Stimulated activated CD4-positive, alpha-beta T cell treated with anti-CD3 and anti-CD28 coated beads, Interleukin-12 subunit alpha, Interleukin-12 subunit beta, amount 100 ng/mL, for 24 hours (primary cell): ENCODE data around the gene GNB3.

Experiments
- DNase-seq, 2 experiments: peaks; one replicate each; pipeline ENCODE4 v3.0.0-alpha.2; 2020; ENCODE audit warnings: low read depth in 2 of 2

GNB3 gene

DNA sequence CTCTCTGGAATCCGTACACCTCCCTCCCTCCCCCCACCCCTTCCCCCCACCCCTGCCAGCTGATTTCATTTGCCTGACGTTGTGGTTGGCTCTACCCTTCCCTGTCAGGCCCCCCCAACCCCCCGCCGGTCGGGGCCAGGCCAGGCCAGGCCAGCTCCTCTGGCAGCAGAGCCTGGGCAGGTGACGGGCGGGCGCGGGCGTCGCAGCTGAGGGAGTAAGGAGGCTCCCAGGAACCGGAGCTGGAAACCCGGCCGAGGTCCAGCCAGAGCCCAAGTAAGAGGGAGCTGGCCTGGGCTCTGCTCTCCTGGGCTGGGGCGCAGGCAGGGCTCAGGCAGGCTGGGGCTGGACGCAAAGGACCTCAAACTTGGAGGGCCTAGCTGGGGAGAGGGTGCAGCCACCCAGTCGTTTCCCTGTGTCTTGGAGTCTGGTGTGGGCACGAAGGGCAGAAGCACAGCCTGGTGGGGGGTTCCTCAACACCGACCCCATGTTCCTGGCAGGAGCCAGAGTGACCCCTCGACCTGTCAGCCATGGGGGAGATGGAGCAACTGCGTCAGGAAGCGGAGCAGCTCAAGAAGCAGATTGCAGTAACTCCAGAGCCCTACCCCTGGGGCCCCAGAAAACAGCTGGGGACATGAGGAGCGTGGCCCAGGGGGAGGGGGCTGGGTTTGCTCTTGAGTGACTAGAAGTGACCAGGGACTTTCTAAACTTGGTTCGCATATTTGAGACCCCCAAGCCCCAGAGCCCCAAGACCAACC, at the start of gene GNB3:
Gene GNB3 (plus strand): TSS at position 165 of the 755 bp plus-strand sequence. CDS start 363 bp downstream, at position 528.
- DNase-seq, result no peak

DNA sequence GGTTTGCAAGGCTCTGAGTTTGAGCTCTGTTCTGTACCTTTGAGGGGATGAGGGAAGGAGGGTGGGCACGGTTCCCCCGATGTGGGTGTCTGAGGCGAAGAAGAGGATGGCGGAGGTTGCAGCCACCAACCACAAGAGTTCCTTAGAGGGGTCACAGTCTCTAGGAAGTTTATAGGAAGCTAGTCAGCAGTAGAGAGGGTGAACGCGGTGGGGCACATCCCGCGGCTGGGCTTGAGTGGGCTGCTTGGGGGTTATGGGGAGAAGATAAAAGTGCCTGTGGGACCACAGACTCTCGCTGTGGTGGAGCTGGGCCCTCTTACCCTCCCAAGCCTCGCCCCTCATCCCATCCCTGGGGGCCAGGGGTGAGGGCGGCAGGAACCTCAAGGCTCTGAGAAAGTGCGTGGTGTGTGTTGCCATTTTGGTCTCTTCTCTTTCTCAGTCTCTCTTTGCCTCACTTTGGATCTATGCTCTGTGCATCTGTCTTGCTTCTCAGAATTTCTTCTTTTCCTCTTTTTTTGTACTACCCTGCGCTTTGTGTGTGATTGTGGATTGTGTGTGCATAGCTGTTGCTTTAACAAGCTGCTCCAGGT, 48.7 kb upstream of the GNB3 start:
- no peak for DNase-seq

DNA sequence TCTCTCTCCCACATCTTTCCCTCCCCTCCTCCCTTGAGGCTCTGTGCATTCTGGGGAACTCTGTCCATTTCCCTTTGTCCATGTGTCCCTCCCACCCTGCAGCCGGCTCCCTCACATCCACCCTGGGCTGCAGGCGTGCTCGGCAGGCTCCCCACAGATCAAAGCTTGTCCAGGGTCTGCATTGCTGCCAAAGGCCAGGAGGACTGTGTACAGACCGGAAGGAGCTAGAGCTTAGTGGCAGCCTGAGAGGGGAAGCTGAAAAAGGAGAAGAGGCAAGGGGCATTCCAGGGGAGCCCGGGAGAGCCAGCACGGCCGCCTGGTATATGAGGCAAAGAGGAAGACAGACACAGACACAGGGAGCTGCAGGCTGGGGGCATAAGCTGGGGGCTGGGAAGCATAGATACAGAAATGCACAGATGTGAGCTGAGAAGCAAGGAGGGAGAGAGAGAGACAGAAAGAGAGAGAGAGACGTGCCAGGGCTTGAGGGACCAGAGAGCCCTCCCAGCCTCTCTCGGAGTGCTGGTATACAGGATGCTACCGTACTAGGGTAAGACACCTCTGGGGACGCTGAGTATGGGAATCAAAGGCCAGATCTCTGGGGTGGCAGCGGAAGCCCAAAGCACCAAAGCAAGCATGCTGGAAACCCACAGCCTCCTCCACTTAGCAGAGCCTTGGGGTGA, 48.1 kb upstream of the GNB3 start:
- DNase-seq, result no peak

DNA sequence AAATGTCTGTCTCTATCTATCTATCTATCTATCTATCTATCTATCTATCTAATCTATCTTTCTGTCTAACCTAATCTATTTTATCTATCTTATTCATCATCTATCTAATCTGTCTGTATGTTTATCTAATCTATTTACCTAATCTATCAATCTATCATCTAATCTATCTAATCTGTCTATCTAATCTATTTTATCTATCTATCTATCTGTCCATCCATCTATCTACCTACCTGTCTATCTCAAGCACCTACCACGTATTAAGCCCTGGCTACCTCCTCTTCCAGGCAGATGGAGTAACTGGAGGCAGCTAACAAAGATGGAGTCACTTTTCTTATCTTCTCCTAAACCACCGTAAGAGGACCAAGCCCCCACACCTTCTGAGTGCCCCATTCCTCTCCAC, 45.6 kb upstream of the GNB3 start:
- no peak for DNase-seq

DNA sequence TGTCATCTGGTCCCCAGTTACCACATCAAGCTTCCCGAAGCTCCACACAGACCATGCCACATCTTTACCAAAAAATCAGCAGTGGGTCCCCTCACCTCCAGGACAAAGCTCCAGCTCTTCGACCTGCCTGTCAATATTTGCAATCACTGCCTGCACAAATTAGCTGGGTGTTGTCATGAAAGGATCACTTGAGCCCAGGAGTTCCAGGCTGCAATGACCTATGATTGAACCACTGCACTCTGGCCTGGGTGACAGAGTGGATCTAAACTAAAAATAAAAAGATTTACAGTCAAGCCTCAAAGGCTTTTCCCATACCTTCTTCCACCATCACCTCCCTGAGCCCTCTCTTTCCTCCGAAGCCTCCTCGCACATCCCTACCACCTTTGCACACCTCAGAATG, 44.1 kb upstream of the GNB3 start:
- no peak for DNase-seq

DNA sequence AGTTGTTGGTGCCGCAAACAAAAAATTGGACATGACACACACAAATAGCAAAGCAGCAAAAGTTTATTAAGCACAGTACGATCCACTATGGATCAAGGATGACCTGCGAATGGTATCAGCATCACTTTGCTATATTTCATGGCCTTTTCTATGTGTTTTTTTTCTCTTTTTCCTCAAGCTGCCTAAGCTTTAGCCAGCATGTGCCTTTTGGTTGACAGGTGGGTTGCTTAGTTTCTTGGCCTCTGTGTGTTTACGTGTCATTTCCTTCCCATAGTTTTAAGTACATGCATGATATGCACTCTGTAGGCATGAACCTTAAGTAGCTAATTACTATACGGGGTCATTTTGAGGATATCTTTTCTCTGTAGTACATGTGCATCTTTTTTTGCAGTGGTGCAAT, 41.6 kb upstream of the GNB3 start:
- DNase-seq, result no peak

DNA sequence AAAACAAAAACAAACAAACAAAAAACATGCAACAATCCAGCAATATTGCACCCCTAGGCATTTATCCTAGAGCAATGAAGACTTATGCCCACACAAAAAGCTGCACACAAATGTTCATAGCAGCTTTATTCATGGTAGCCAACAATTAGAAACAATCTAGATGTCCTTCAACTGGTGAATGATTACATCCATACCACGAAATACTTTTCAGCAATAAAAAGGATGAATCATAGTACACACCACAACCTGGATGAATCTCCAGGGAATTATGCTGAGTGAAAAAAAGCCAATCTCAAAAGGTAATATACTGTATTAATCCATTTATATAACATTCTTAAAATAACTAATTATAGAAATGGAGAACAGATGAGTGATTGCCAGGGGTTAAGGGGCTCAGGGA, 33.6 kb upstream of the GNB3 start:
- DNase-seq, result no peak

DNA sequence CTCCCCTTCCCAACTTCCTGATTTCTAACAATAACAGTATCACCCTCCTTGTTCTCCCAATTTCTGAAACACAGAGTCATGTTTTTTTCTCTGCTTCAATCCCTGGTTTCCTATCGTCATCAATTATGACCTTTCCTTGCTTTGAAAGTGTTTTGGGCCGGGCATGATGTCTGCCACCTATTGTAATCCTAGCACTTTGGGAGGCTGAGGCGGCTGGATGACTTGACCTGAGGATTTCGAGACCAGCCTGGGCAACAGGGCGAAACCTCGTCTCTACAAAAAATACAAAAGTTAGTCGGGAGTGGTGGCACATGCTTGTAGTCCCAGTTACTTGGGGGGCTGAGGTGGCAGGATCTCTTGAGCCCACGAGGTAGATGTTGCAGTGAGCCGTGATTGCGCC, 31.7 kb upstream of the GNB3 start:
- no peak for DNase-seq

DNA sequence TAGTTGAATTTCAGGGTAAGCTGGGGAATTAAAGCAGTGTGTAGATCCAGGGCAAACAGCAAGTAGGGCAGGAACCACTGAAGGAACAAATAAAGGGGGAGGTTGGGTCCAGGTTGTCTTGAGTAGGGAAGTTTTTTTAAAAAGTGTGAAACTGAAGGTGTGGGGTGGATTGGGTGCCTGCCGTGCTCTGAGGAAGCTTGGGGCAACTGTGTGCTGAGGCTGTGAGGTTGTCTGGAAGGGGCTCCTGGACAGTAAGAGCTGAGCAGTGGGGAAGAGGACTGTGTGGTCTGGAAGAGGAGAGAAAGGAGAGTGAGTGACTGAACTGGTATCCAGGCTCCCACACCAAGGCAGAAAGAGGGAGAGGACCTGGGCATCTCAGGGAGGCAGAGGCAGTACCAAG, 30.0 kb upstream of the GNB3 start:
- DNase-seq, result no peak

DNA sequence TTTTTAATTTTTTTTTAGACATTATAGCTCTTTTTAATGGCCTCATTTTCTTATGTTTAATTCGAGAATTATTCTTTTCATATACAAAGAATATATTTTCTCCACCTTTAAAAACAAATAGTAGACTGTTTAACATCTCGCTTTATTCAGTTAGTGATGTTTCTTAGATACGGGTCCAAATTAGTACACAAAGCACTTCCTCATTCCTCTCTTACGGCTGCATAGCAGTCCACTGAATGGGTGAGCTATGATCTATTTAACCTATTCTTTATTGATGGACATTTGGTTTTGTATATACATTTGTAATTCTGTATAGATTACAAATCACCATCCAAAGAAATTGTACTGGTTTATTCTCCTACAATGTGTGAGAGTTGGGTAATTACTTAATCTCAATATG, 27.4 kb upstream of the GNB3 start:
- no peak for DNase-seq

DNA sequence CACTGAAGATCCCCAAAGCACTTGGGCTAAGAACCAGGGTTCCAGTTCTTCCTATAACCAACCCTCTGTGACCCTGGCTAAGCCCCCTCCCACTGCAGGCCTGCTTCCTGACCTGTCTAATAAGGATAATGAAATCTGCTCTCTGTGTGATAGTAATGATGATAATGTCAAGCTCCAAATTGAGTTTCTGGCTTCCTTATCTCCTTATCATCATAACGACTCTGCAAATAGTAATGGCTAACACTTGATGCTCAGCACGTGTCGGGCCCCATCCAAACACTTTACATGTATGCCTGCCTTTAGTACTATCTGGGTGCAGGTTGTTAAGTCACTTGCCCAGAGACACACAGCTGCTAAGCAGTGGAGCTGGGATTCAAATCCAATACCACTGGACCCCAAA, 24.1 kb upstream of the GNB3 start:
- no peak for DNase-seq

DNA sequence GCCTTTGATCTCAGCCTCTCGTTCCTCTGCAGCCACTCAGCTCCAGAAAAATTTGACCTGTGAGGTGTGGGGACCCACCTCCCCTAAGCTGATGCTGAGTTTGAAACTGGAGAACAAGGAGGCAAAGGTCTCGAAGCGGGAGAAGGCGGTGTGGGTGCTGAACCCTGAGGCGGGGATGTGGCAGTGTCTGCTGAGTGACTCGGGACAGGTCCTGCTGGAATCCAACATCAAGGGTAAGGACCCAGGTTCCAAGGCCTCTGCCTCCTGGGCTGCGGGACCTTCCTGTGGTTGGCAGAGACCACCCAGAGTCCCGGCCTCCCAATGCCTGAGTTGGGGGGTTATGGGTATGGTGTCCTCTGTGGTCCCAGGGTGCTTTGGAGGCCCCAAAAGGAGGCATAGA, 23.6 kb upstream of the GNB3 start:
- DNase-seq, result no peak

DNA sequence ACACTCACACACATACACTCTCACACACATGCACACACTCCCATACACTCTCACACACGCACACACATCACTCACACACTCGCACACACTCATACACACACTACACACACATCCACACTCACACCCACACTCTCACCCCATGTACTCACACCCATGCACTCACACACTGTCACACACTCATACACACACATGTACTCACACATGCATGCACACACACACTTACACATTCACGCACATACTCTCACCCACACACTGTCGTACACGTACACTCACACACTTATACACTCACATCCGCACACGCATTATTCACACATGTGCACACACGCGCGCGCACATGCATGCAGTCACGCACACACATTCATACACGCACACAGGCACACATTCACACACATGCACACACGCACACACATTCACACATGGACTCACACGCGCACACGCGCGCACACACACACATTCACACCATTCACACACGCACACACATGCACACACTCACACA, 23.0 kb upstream of the GNB3 start:
- DNase-seq, result no peak

DNA sequence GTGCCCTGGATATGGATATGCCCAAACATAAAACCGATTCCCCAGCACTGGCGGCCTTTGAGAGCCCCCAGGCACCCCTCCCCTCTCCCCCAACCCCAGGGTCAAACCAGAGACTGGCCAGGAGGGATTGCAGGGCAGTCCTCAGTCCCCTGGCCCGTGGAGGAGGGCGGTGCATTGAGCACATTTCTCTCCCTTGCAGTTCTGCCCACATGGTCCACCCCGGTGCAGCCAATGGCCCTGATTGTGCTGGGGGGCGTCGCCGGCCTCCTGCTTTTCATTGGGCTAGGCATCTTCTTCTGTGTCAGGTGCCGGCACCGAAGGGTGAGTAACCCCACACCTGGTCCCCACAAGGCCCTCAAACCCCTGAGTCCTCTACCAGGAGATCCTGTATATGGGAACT, 22.5 kb upstream of the GNB3 start:
- no peak for DNase-seq

DNA sequence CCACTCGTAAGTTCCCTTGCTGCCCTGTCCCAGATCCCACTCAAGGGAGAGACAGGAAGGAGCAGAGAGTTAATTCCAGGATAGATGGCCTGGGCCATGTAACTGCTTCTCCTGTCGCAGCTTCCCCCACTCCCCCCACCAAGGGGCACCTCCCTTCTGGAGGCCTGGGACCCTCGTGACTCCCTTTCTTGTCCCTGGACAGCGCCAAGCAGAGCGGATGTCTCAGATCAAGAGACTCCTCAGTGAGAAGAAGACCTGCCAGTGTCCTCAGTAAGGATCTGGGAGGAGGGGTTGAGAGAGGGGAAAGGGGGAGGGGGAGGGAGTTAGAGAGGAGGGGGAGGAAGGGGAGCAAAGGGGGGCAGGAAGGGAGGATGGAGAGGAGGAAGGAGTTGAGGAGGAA, 22.1 kb upstream of the GNB3 start:
- no peak for DNase-seq

DNA sequence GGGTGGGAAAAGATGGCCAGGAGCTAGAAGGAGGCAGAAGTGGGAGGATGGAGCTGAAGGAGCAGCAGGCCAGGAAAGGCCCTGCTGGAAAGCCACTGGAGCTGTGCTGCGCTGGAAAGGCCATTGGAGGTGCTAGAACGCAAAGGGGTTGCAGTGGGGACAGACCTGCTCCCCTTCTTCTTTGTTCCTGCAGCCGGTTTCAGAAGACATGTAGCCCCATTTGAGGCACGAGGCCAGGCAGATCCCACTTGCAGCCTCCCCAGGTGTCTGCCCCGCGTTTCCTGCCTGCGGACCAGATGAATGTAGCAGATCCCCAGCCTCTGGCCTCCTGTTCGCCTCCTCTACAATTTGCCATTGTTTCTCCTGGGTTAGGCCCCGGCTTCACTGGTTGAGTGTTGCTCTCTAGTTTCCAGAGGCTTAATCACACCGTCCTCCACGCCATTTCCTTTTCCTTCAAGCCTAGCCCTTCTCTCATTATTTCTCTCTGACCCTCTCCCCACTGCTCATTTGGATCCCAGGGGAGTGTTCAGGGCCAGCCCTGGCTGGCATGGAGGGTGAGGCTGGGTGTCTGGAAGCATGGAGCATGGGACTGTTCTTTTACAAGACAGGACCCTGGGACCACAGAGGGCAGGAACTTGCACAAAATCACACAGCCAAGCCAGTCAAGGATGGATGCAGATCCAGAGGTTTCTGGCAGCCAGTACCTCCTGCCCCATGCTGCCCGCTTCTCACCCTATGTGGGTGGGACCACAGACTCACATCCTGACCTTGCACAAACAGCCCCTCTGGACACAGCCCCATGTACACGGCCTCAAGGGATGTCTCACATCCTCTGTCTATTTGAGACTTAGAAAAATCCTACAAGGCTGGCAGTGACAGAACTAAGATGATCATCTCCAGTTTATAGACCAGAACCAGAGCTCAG, 21.4 kb upstream of the GNB3 start:
- DNase-seq, result no peak

DNA sequence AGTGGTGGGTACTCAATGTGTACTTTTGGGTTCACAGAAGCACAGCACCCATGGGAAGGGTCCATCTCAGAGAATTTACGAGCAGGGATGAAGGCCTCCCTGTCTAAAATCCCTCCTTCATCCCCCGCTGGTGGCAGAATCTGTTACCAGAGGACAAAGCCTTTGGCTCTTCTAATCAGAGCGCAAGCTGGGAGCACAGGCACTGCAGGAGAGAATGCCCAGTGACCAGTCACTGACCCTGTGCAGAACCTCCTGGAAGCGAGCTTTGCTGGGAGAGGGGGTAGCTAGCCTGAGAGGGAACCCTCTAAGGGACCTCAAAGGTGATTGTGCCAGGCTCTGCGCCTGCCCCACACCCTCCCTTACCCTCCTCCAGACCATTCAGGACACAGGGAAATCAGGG, 20.6 kb upstream of the GNB3 start:
- no peak for DNase-seq

DNA sequence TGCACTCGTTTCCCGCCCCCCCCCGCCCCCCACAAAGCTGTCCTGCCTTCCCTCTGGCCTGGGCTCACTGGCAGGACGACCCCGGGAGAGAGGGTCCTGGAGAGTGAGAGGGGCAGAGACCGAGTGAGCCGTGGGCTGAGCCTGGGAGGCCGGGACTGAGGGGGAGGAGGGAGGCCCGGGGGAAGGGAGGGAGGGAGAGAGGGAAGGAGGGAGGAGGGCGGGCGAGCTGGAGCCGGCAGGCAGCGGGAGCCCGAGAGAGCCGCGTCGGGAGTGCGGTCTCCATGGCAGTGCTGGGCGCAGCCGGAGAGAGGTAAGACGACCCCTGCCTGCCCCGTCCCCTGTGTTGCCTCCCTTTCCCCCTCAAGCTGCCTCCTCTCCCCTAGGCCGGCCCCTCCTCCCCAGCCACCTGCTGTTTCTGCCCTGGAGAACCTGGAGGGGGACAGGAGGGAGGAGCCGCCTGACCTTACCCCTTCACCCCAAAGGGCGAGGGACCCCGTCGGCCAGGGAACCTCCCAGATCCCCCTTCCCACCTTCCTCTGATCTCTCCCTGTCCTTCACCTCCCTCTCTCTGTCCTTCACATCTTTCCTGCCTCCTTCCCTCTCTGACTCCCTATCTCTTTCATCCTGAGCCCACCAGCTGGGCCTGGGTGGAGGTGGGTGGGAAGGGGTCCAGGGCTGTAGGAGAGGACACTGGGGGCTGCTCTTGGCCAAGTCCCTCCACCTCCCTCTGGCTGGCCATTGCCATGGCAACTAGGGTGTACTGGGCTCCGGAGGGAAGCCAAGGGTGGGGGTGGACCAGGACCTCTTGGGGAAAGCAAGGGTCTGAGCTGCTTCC, 18.9 kb upstream of the GNB3 start, which contains the start of gene GPR162:
Gene GPR162 (plus strand): TSS at position 231 of the 835 bp plus-strand sequence. CDS start 2,078 bp downstream, outside the sequence.
- no peak for DNase-seq

DNA sequence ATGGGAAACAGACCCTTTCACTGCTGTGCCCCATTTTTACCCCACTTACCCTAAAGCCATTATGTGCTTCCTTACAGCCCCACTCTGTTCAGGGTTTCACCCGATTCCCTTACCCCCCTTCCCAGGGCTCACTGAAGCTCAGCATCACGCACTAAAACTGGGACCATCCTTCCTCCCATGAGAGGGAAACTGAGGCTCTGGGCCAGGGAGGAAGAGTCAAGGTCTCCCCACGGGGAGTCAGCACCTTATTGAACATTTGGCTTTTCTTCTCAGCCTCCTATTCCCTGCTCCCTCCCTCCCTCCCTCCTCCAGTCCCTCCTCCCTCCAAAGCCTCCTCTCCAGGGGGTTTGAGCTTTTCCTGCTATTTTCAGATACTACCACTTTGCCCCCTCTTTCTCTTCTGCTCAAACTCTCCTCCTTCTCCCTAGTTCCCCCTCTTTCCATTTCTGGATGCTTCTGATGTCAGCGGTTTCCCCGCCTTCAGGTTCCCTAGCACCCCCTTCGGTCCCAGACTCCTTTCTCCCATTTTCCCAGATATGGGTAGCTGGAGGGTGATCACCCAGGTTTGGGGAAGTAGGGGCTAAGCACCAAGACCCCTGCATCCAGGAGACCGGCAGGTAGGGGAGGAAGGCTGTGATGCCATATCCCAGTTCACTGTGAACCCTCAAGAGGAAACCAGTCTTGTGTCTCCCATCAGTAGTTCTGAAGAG, 18.1 kb upstream of the GNB3 start:
- no peak for DNase-seq
